Measurements from ENCODE around the gene ZFPL1. TPM values are rescaled to one million over a fixed set of nuclear protein-coding genes. Genes with fewer than 3 reads are reported as not detected.

The ZFPL1 gene
- total and polyA plus RNA-seq, 8 donors: 15.2 to 52.1 (median 18.3) TPM

DNA sequence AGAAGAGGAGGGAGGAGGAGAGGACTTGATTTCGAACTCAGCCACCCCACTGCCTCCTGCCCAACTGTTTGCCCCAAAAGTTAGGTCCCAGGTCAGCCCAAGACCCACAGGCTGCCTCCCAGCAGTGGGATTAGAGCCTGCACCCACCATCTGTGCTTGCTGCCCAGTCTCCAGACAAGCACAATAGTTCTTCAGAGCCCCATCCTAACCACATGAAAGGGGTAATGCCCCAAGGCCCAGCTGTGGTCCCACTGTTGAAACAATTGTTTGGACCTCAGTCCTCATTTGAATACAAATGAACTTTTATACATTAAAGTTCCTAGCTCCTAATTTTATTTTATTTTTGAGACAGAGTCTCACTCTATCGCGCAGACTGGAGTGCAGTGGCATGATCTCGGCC lies 6.6 kb downstream of the ZFPL1 start:
- no peaks in the 10 kb centered on the region for H3K27me3 ChIP-seq
- no peaks in the 10 kb centered on the region for H3K9me3 ChIP-seq
- TF ChIP-seq, protein P1, sequence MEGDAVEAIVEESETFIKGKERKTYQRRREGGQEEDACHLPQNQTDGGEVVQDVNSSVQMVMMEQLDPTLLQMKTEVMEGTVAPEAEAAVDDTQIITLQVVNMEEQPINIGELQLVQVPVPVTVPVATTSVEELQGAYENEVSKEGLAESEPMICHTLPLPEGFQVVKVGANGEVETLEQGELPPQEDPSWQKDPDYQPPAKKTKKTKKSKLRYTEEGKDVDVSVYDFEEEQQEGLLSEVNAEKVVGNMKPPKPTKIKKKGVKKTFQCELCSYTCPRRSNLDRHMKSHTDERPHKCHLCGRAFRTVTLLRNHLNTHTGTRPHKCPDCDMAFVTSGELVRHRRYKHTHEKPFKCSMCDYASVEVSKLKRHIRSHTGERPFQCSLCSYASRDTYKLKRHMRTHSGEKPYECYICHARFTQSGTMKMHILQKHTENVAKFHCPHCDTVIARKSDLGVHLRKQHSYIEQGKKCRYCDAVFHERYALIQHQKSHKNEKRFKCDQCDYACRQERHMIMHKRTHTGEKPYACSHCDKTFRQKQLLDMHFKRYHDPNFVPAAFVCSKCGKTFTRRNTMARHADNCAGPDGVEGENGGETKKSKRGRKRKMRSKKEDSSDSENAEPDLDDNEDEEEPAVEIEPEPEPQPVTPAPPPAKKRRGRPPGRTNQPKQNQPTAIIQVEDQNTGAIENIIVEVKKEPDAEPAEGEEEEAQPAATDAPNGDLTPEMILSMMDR (IDR thresholded peaks at IDR 0.05): no peak
- 95 to 97% methylated on average over 4 of the region's 4 CpGs for WGBS, 2 donors
- DNase-seq: no peak
- intact Hi-C loops (cut with DNase I): no loop called here
- peaks cover 0 to 17% (median 8%) of the 10 kb centered on the region in 3 donors for H3K36me3 ChIP-seq
- H3K4me3 ChIP-seq: no peak overlapping the region
- no peak for ATAC-seq
- peaks cover 0 to 2% (median under 1%) of the 10 kb centered on the region in 3 donors for H3K4me1 ChIP-seq
- no peak overlapping the region for H3K27ac ChIP-seq
- FAIRE-seq: no peak

DNA sequence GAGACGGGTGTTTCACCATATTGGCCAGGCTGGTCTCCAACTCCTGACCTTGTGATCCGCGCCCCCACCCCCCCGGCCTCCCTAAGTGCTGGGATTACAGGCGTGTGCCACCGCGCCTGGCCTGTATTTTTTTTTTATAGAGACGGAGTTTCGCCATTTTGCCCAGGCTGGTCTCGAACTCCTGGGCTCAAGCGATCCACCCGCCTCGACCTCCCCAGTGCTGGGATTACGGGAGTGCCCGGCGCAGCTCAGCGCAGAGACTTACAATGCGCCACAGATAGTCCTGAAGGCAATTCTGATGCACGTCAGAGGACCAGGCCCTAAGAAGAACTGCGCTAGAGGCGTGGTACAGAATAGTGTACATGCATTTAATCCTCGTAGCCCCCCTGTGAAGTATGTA lies 11.4 kb downstream of the ZFPL1 start:
- no peaks in the 10 kb centered on the region for H3K9me3 ChIP-seq
- TF ChIP-seq, protein P1 (IDR thresholded peaks at IDR 0.05): no peak
- no peak for FAIRE-seq
- peak overlapping the region in 2 of 4 donors; percentile 92 to 93 for H3K27ac ChIP-seq
- intact Hi-C loops (cut with DNase I): no loop called here
- 59 to 64% methylated on average over 22 of the region's 22 CpGs for WGBS, 2 donors
- ATAC-seq: no peak
- no peak for DNase-seq
- H3K36me3 ChIP-seq: peaks cover 0 to 9% (median 0%) of the 10 kb centered on the region in 3 donors
- H3K4me1 ChIP-seq: peaks cover 0 to 8% (median 7%) of the 10 kb centered on the region in 3 donors
- H3K4me3 ChIP-seq: peak overlapping the region in 2 of 4 donors; percentile 64 to 78
- no peaks in the 10 kb centered on the region for H3K27me3 ChIP-seq

DNA sequence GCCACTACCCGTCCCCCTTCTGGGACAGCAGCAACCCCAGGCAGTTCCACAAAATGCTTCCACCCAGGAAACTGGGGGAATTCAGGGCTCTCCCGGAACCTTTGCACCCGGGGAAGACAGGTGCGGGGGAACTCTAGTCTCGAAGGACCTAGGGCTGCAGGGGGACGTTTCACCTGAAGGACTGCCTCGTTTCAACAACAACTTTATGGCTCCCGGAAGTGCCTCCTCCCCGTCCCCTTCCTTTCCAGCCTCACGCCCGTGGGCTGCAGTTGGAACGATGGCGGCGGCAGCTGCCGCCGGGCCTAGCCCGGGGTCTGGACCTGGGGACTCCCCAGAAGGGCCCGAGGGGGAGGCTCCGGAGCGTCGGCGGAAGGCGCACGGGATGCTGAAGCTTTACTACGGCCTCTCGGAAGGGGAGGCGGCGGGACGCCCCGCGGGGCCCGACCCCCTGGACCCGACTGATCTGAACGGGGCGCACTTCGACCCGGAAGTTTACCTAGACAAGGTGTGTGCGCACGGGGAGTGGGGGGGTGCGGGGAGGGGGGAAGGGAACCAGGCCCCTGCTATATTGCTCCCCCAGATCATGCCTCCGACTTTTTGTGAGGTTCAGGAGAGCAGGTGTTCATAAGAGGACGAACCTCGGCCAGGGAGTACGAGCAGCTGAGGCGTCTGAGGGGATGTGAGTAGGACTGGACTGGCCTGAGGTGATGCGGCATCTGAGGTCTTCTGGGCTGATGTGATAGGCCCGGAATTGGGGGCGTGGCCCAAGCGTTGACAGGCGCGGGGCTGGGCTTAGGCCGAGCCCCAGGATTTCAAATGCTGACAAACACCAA lies 12.2 kb downstream of the ZFPL1 start, which contains the start of gene VPS51:
VPS51 (plus strand) TSS at position 241 of the 833 bp plus-strand sequence; CDS start at position 278, 37 bp downstream.
- H3K4me1 ChIP-seq: peaks cover 0 to 13% (median 11%) of the 10 kb centered on the region in 3 donors
- peak within 1 kb of the TSS; percentile 59 to 78 (median 68) for H3K4me3 ChIP-seq
- peaks cover 0 to 9% (median 0%) of the 10 kb centered on the region in 3 donors for H3K36me3 ChIP-seq
- FAIRE-seq (no peak), DNase-seq (peak; percentile 84 to 93 (median 90)), ATAC-seq (peak; percentile 95 to 97 (median 96))
- TF ChIP-seq, protein P1 (IDR thresholded peaks at IDR 0.05): no peak
- H3K27ac ChIP-seq: peak within 1 kb of the TSS; percentile 90 to 93 (median 92)
- H3K9me3 ChIP-seq: no peaks in the 10 kb centered on the region
- 0 to 1% methylated on average over 46 to 52 of the region's 52 CpGs for WGBS, 2 donors
- no peaks in the 10 kb centered on the region for H3K27me3 ChIP-seq
- intact Hi-C loops (cut with DNase I): no loop called here

DNA sequence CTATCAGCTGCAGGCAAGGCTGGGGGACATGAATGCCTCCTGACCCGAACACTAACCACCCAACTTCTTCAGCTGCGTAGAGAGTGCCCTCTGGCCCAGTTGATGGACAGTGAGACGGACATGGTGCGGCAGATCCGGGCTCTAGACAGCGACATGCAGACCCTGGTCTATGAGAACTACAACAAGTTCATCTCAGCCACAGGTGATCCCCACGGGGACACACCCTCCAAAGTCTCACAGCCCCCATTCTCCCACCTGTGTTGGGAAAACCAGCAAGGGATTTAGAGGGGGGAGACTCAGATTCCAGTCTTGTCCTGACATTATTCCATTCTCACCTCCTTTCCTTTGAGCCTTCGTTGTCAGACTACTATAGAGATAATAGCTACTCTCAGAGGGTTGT lies 12.9 kb downstream of the ZFPL1 start:
- H3K27ac ChIP-seq: peak overlapping the region; percentile 90 to 93 (median 92)
- no peaks in the 10 kb centered on the region for H3K9me3 ChIP-seq
- WGBS, 2 donors: 13 to 16% methylated on average over 8 of the region's 8 CpGs
- TF ChIP-seq, protein P1 (IDR thresholded peaks at IDR 0.05): no peak
- intact Hi-C loops (cut with DNase I): no loop called here
- H3K4me1 ChIP-seq: peaks cover 7 to 20% (median 18%) of the 10 kb centered on the region in 3 donors
- no peaks in the 10 kb centered on the region for H3K27me3 ChIP-seq
- ATAC-seq (peak in 1 of 4 donors; percentile 0), DNase-seq (no peak), FAIRE-seq (no peak)
- H3K36me3 ChIP-seq: peaks cover 0 to 9% (median 0%) of the 10 kb centered on the region in 3 donors
- H3K4me3 ChIP-seq: peak overlapping the region; percentile 59 to 78 (median 68)

Data from pancreas (tissue), 10 donors.